Measurements from ENCODE around the gene PDSS2.
"Not testable (repeated sequence)": the region's sequence is repeated elsewhere in the genome, so short reads cannot be mapped to it uniquely, and the experiment has no call there.

Gene PDSS2

GRCh38 chr6:107315114-107315513 is 144.2 kb downstream of the PDSS2 start:
- no peak for DNase-seq

- no peak for DNase-seq
These were observed 144.8 kb downstream of the PDSS2 start for GRCh38 chr6:107314531-107314939.

GRCh38 chr6:107313776-107314175 is 145.6 kb downstream of the PDSS2 start:
- DNase-seq, result no peak

GRCh38 chr6:107310362-107310761 is 149.0 kb downstream of the PDSS2 start:
- no peak for DNase-seq

- no peak for DNase-seq
These were observed 150.7 kb downstream of the PDSS2 start for GRCh38 chr6:107308677-107309076.

- DNase-seq, result not testable (repeated sequence)
These were observed 153.4 kb downstream of the PDSS2 start for GRCh38 chr6:107305994-107306393.

GRCh38 chr6:107305391-107305790 is 154.0 kb downstream of the PDSS2 start:
- DNase-seq, result no peak

- no peak for DNase-seq
These were observed 154.8 kb downstream of the PDSS2 start for GRCh38 chr6:107304421-107305025.

GRCh38 chr6:107293350-107293749 is 166.0 kb downstream of the PDSS2 start:
- DNase-seq, result no peak

GRCh38 chr6:107292715-107293271 is 166.6 kb downstream of the PDSS2 start:
- no peak for DNase-seq

GRCh38 chr6:107290491-107290890 is 168.9 kb downstream of the PDSS2 start:
- DNase-seq, result no peak

GRCh38 chr6:107289258-107289657 is 170.1 kb downstream of the PDSS2 start:
- DNase-seq, result not testable (repeated sequence)

- DNase-seq, result not testable (repeated sequence)
These were observed 173.7 kb downstream of the PDSS2 start for GRCh38 chr6:107285683-107286082.

- DNase-seq, result no peak
These were observed 174.6 kb downstream of the PDSS2 start for GRCh38 chr6:107284805-107285204.

- no peak for DNase-seq
These were observed 178.6 kb downstream of the PDSS2 start for GRCh38 chr6:107280791-107281190.

- not testable (repeated sequence) for DNase-seq
These were observed 179.4 kb downstream of the PDSS2 start for GRCh38 chr6:107280001-107280400.

- no peak for DNase-seq
These were observed 184.0 kb downstream of the PDSS2 start for GRCh38 chr6:107275330-107275865.

GRCh38 chr6:107274288-107274687 is 185.1 kb downstream of the PDSS2 start:
- no peak for DNase-seq

GRCh38 chr6:107272246-107272645 is 187.1 kb downstream of the PDSS2 start:
- DNase-seq, result no peak

GRCh38 chr6:107271208-107271790 is 188.1 kb downstream of the PDSS2 start:
- no peak for DNase-seq

- no peak for DNase-seq
These were observed 191.7 kb downstream of the PDSS2 start for GRCh38 chr6:107267634-107268033.

- no peak for DNase-seq
These were observed 192.4 kb downstream of the PDSS2 start for GRCh38 chr6:107267006-107267405.

GRCh38 chr6:107266563-107266962 is 192.8 kb downstream of the PDSS2 start:
- no peak for DNase-seq

GRCh38 chr6:107264357-107264840 is 195.0 kb downstream of the PDSS2 start:
- DNase-seq, result peak; percentile 57
